G401.6 (cell line): ENCODE results near the gene ACTMAP.
"Not testable (repeated sequence)": the region's sequence is repeated elsewhere in the genome, so short reads cannot be mapped to it uniquely, and the experiment has no call there.

Experiments used
- FAIRE-seq: peaks from 2 replicates; lab custom pipeline; 2012; peaks lifted over from hg19 to GRCh38; lab: Jason Lieb, UNC

Gene ACTMAP

GRCh38 chr19:40750058-40750873 lies at the start of gene ACTMAP:
Gene ACTMAP (minus strand): TSS chr19:40750477. CDS start chr19:40749803, 674 bp downstream.
- peak; percentile 99 for FAIRE-seq

GRCh38 chr19:40799558-40800338 lies 49.5 kb upstream of the ACTMAP start:
- FAIRE-seq = no peak

GRCh38 chr19:40798683-40799557 lies 48.6 kb upstream of the ACTMAP start, which contains the start of gene EGLN2:
Gene EGLN2 (plus strand): TSS chr19:40799191. CDS start chr19:40800573, 1,382 bp downstream.
- FAIRE-seq = peak; percentile 98

GRCh38 chr19:40797963-40798682 lies 47.8 kb upstream of the ACTMAP start:
- FAIRE-seq = no peak

- FAIRE-seq = no peak
Measured at GRCh38 chr19:40797166-40797962, 47.1 kb upstream of the ACTMAP start.

- no peak for FAIRE-seq
Measured at GRCh38 chr19:40791996-40792395, 41.7 kb upstream of the ACTMAP start.

- FAIRE-seq = no peak
Measured at GRCh38 chr19:40791349-40791748, 41.1 kb upstream of the ACTMAP start.

GRCh38 chr19:40786060-40787037 lies 36.1 kb upstream of the ACTMAP start:
- no peak for FAIRE-seq

GRCh38 chr19:40785526-40785925 lies 35.2 kb upstream of the ACTMAP start:
- no peak for FAIRE-seq

- not testable (repeated sequence) for FAIRE-seq
Measured at GRCh38 chr19:40784146-40784545, 33.9 kb upstream of the ACTMAP start.

- FAIRE-seq = no peak
Measured at GRCh38 chr19:40783711-40784110, 33.4 kb upstream of the ACTMAP start.

GRCh38 chr19:40781140-40781539 lies 30.9 kb upstream of the ACTMAP start:
- no peak for FAIRE-seq

- FAIRE-seq = no peak
Measured at GRCh38 chr19:40780582-40780981, 30.3 kb upstream of the ACTMAP start.

- no peak for FAIRE-seq
Measured at GRCh38 chr19:40778706-40779284, 28.5 kb upstream of the ACTMAP start.

- peak; percentile 97 for FAIRE-seq
Measured at GRCh38 chr19:40777937-40778705, 27.8 kb upstream of the ACTMAP start, which contains the start of gene RAB4B. Gene RAB4B (plus strand): TSS chr19:40778247. CDS start chr19:40778376, 129 bp downstream.

- FAIRE-seq = no peak
Measured at GRCh38 chr19:40777645-40777936, 27.3 kb upstream of the ACTMAP start.

- FAIRE-seq = no peak
Measured at GRCh38 chr19:40776932-40777644, 26.8 kb upstream of the ACTMAP start.

- no peak for FAIRE-seq
Measured at GRCh38 chr19:40776364-40776763, 26.1 kb upstream of the ACTMAP start.
